H1 (cell line): ENCODE data around the gene KCNMA1. TPM values are rescaled to one million over a fixed set of nuclear protein-coding genes. Genes with fewer than 3 reads are reported as not detected.

Experiments used
- CHD7 ChIP-seq: fragments of 300-600 bp; sonication (generic); IDR thresholded peaks from 2 replicates; pipeline ENCODE4 v1.7.1; 2012; ENCODE audit warnings: low read length, moderate library complexity, mild to moderate bottlenecking, inconsistent platforms; ENCODE audit not compliant: insufficient replicate concordance
- MAX ChIP-seq: IDR thresholded peaks from 2 replicates; pipeline ENCODE4 v1.6.1; 2012; ENCODE audit warnings: inconsistent platforms
- polyA plus RNA-seq, 7 experiments: library from polyadenylated mRNA; depleted of rRNA in 3 of 7; stranded (reverse) in 5 of 7; unstranded in 2 of 7; fragments of >200 nt in 5 of 7; fragments of 200-250 nt in 2 of 7; gene quantifications; 1 replicate in 5 of 7; 2 replicates in 1 of 7; 4 replicates in 1 of 7; pipeline versions ENCODE4 v1.2.1 to v1.2.3, GENCODE V29; 2011 to 2013; ENCODE audit warnings: missing spikeins in 2 of 7, mixed read lengths in 2 of 7
- total RNA-seq: library from RNA; stranded (reverse); fragmentation: NEBNext Ultra II Directional; extraction: Animal tissue kit (Norgen Biotek cat#: 25700); gene quantifications from 2 replicates; pipeline ENCODE4 v1.2.1, GENCODE V29; 2021

KCNMA1 gene
- total and polyA plus RNA-seq, 2 of the 8 experiments (the other 6 are each of a cell fraction or from before 2014, with no cell fraction given): 10.2 to 11.1 TPM

- TF ChIP-seq CHD7: no peak
- TF ChIP-seq MAX: no peak
Measured at GRCh38 chr10:76981251-76981650, 656.4 kb downstream of the KCNMA1 start (continued).
